ENCODE data around the gene IGLL1.

The IGLL1 gene

GRCh38 chr22:23527971-23528740, 51.9 kb downstream of the IGLL1 start:
- no peak for DNase-seq (ENCODE audit: low read depth in 2 of 2)

GRCh38 chr22:23526596-23527316, 53.3 kb downstream of the IGLL1 start:
- DNase-seq (ENCODE audit: low read depth in 2 of 2), result no peak

- DNase-seq (ENCODE audit: low read depth in 2 of 2), result no peak
Measured at GRCh38 chr22:23525510-23525909, 54.6 kb downstream of the IGLL1 start.

GRCh38 chr22:23524226-23524625, 55.9 kb downstream of the IGLL1 start:
- DNase-seq (ENCODE audit: low read depth in 2 of 2), result no peak

- DNase-seq (ENCODE audit: low read depth in 2 of 2), result no peak
Measured at GRCh38 chr22:23523713-23524112, 56.4 kb downstream of the IGLL1 start.
